Erythroblast (primary cell): ENCODE results near the gene SORCS1.

Source experiments
- GATA1 ChIP-seq: IDR thresholded peaks from 2 replicates; pipeline ENCODE4 v1.6.1; 2011; ENCODE audit warnings: low read depth, mild to moderate bottlenecking, control low read depth, low read length, moderate library complexity
- POLR2A ChIP-seq: IDR thresholded peaks from 2 replicates; pipeline ENCODE4 v1.6.1; 2011; ENCODE audit warnings: mild to moderate bottlenecking, low read length

GRCh38 chr10:106877574-106877973 lies 286.9 kb downstream of the SORCS1 start:
- TF ChIP-seq POLR2A (no peak), GATA1 (no peak)
